Fibroblast of pulmonary artery (primary cell): ENCODE results near the gene SLC25A52.

Source experiments
- DNase-seq: peaks from one replicate; pipeline ENCODE4 v3.0.0-alpha.2; 2010; ENCODE audit warnings: low read depth
- H3K4me3 ChIP-seq: replicated peaks from 2 replicates; pipeline ENCODE4 v1.5.1; 2011; ENCODE audit warnings: low read depth, mild to moderate bottlenecking, control low read depth, low read length, moderate library complexity
- CTCF ChIP-seq: IDR thresholded peaks from 2 replicates; pipeline ENCODE4 v1.5.1; 2011; ENCODE audit warnings: mild to moderate bottlenecking, control low read depth, low read length, inconsistent platforms; ENCODE audit errors: missing control alignments

SLC25A52 gene

GRCh38 chr18:31723639-31723989, 37.1 kb downstream of the SLC25A52 start:
- no peak for DNase-seq
- no peak for TF ChIP-seq CTCF
- peak overlapping the region; percentile 55 for H3K4me3 ChIP-seq

GRCh38 chr18:31722369-31722957, 38.2 kb downstream of the SLC25A52 start:
- no peak overlapping the region for H3K4me3 ChIP-seq
- peak; percentile 93 for TF ChIP-seq CTCF
- peak; percentile 86 for DNase-seq

GRCh38 chr18:31721601-31722000, 39.1 kb downstream of the SLC25A52 start:
- peak; percentile 73 for DNase-seq
- no peak overlapping the region for H3K4me3 ChIP-seq
- no peak for TF ChIP-seq CTCF

GRCh38 chr18:31720867-31721266, 39.8 kb downstream of the SLC25A52 start:
- TF ChIP-seq CTCF: no peak
- H3K4me3 ChIP-seq: no peak overlapping the region
- peak; percentile 35 for DNase-seq

GRCh38 chr18:31719363-31720006, 41.2 kb downstream of the SLC25A52 start:
- TF ChIP-seq CTCF: no peak
- H3K4me3 ChIP-seq: no peak overlapping the region
- DNase-seq: no peak

GRCh38 chr18:31718386-31718785, 42.3 kb downstream of the SLC25A52 start:
- H3K4me3 ChIP-seq: no peak overlapping the region
- TF ChIP-seq CTCF: no peak
- DNase-seq: no peak

GRCh38 chr18:31716362-31716761, 44.3 kb downstream of the SLC25A52 start:
- no peak for DNase-seq

More at GRCh38 chr18:31716362-31716761, 44.3 kb downstream of the SLC25A52 start:
- no peak for TF ChIP-seq CTCF
- H3K4me3 ChIP-seq: no peak overlapping the region
